NCI-H1417 treated with DMSO at 0.1 percent for 48 hours (cell line): ENCODE results near the gene UCMA.

ENCODE experiments used
- DNase-seq: peaks from one replicate; lab custom pipeline; 2025; lab: John Stamatoyannopoulos, UW

The UCMA gene

GRCh38 chr10:13187135-13187534, 47.0 kb downstream of the UCMA start:
- DNase-seq: no peak

- no peak for DNase-seq
Observed at GRCh38 chr10:13184730-13185514, 49.3 kb downstream of the UCMA start.

- DNase-seq: no peak
Observed at GRCh38 chr10:13184276-13184675, 49.9 kb downstream of the UCMA start.

GRCh38 chr10:13183625-13184024, 50.5 kb downstream of the UCMA start:
- no peak for DNase-seq

GRCh38 chr10:13182424-13182823, 51.8 kb downstream of the UCMA start:
- DNase-seq: no peak

GRCh38 chr10:13180788-13181187, 53.4 kb downstream of the UCMA start:
- DNase-seq: no peak

GRCh38 chr10:13173616-13174015, 60.6 kb downstream of the UCMA start:
- DNase-seq: no peak
